Measurements from ENCODE around the gene PARL.

PARL gene

GRCh38 chr3:183868796-183869195 lies 15.9 kb downstream of the PARL start:
- Histone ChIP-seq H3K27ac (ENCODE audit: low read length, poor library complexity, severe bottlenecking) (no peak overlapping the region), H3K9me3 (ENCODE audit: control insufficient read depth, low read length) (no peaks in the 10 kb centered on the region), H3K4me3 (ENCODE audit: insufficient read depth in 1 of 2, low read depth in 1 of 2, low read length in 2 of 2) (no peak overlapping the region), H2AK5ac (ENCODE audit: low read length, severe bottlenecking) (no peak overlapping the region), H2BK120ac (ENCODE audit: low read depth, low read length) (no peak overlapping the region), H4K91ac (ENCODE audit: low read length) (no peak overlapping the region), H2BK5ac (ENCODE audit: low read depth, low read length, poor library complexity, severe bottlenecking) (no peak overlapping the region), H3K9ac (ENCODE audit: low read length) (no peak overlapping the region), H3K18ac (ENCODE audit: low read depth in 1 of 2, low read length in 2 of 2) (no peak overlapping the region), H2BK12ac (ENCODE audit: low read length in 2 of 2) (no peak overlapping the region), H4K8ac (ENCODE audit: low read length) (no peak overlapping the region), H3K79me1 (replicated peaks; ENCODE audit: low read length, poor library complexity, severe bottlenecking) (peaks cover 28% of the 10 kb centered on the region), H3K4ac (ENCODE audit: low read depth in 1 of 2, low read length in 2 of 2) (no peak overlapping the region), H3K36me3 (ENCODE audit: control insufficient read depth in 1 of 2, insufficient read depth in 2 of 2, low read depth in 1 of 2, low read length in 2 of 2) (peaks cover 14 to 42% of the 10 kb centered on the region in 2 experiments), H3K14ac (ENCODE audit: low read length in 2 of 2) (no peak overlapping the region), H2AFZ (ENCODE audit: low read depth, low read length) (no peak overlapping the region), H3K4me1 (ENCODE audit: control insufficient read depth, insufficient read depth, low read depth, low read length) (no peaks in the 10 kb centered on the region), H3K4me2 (ENCODE audit: low read length, poor library complexity, severe bottlenecking) (no peak overlapping the region), H3K27me3 (ENCODE audit: control insufficient read depth in 1 of 2, insufficient read depth in 1 of 2, low read length in 2 of 2) (no peaks in the 10 kb centered on the region), H3K23ac (ENCODE audit: low read length in 2 of 2) (no peak overlapping the region), H2BK15ac (ENCODE audit: low read depth, poor library complexity, severe bottlenecking) (no peak overlapping the region)
- DNase-seq = no peak
- WGBS = 96% methylated on average over 1 of the region's 1 CpG

GRCh38 chr3:183862610-183863009 lies 22.1 kb downstream of the PARL start:
- H3K4me1 ChIP-seq (ENCODE audit: control insufficient read depth, insufficient read depth, low read depth, low read length) = no peaks in the 10 kb centered on the region
- no peak for DNase-seq
- H2BK5ac ChIP-seq (ENCODE audit: low read depth, low read length, poor library complexity, severe bottlenecking) = no peak overlapping the region
- WGBS = 99% methylated on average over 4 of the region's 4 CpGs
- H3K14ac ChIP-seq (ENCODE audit: low read length in 2 of 2) = no peak overlapping the region
- no peak overlapping the region for H2AK5ac ChIP-seq (ENCODE audit: low read length, severe bottlenecking)
- H2AFZ ChIP-seq (ENCODE audit: low read depth, low read length) = no peak overlapping the region
- H3K9ac ChIP-seq (ENCODE audit: low read length) = no peak overlapping the region
- H4K91ac ChIP-seq (ENCODE audit: low read length) = no peak overlapping the region
- no peak overlapping the region for H2BK15ac ChIP-seq (ENCODE audit: low read depth, poor library complexity, severe bottlenecking)
- no peak overlapping the region for H4K8ac ChIP-seq (ENCODE audit: low read length)
- peaks cover 27% of the 10 kb centered on the region for H3K79me1 ChIP-seq (replicated peaks; ENCODE audit: low read length, poor library complexity, severe bottlenecking)
- H3K4me3 ChIP-seq (ENCODE audit: insufficient read depth in 1 of 2, low read depth in 1 of 2, low read length in 2 of 2) = no peak overlapping the region
- no peak overlapping the region for H3K23ac ChIP-seq (ENCODE audit: low read length in 2 of 2)
- H3K27me3 ChIP-seq (ENCODE audit: control insufficient read depth in 1 of 2, insufficient read depth in 1 of 2, low read length in 2 of 2) = no peaks in the 10 kb centered on the region
- H3K4me2 ChIP-seq (ENCODE audit: low read length, poor library complexity, severe bottlenecking) = no peak overlapping the region
- H3K27ac ChIP-seq (ENCODE audit: low read length, poor library complexity, severe bottlenecking) = peak overlapping the region; percentile 40
- H3K4ac ChIP-seq (ENCODE audit: low read depth in 1 of 2, low read length in 2 of 2) = no peak overlapping the region
- H3K18ac ChIP-seq (ENCODE audit: low read depth in 1 of 2, low read length in 2 of 2) = no peak overlapping the region
- no peaks in the 10 kb centered on the region for H3K9me3 ChIP-seq (ENCODE audit: control insufficient read depth, low read length)
- no peak overlapping the region for H2BK120ac ChIP-seq (ENCODE audit: low read depth, low read length)
- H2BK12ac ChIP-seq (ENCODE audit: low read length in 2 of 2) = no peak overlapping the region
- peaks cover 22 to 89% of the 10 kb centered on the region in 2 experiments for H3K36me3 ChIP-seq (ENCODE audit: control insufficient read depth in 1 of 2, insufficient read depth in 2 of 2, low read depth in 1 of 2, low read length in 2 of 2)

GRCh38 chr3:183857863-183858262 lies 26.8 kb downstream of the PARL start:
- no peak overlapping the region for H2AK5ac ChIP-seq (ENCODE audit: low read length, severe bottlenecking)
- H3K27me3 ChIP-seq (ENCODE audit: control insufficient read depth in 1 of 2, insufficient read depth in 1 of 2, low read length in 2 of 2) = no peaks in the 10 kb centered on the region
- no peak overlapping the region for H3K4me2 ChIP-seq (ENCODE audit: low read length, poor library complexity, severe bottlenecking)
- no peak overlapping the region for H2BK5ac ChIP-seq (ENCODE audit: low read depth, low read length, poor library complexity, severe bottlenecking)
- H3K4ac ChIP-seq (ENCODE audit: low read depth in 1 of 2, low read length in 2 of 2) = no peak overlapping the region
- no peak overlapping the region for H2BK15ac ChIP-seq (ENCODE audit: low read depth, poor library complexity, severe bottlenecking)
- H3K79me1 ChIP-seq (replicated peaks; ENCODE audit: low read length, poor library complexity, severe bottlenecking) = peaks cover 27% of the 10 kb centered on the region
- H3K9ac ChIP-seq (ENCODE audit: low read length) = no peak overlapping the region
- H4K91ac ChIP-seq (ENCODE audit: low read length) = no peak overlapping the region
- no peak overlapping the region for H3K23ac ChIP-seq (ENCODE audit: low read length in 2 of 2)
- H3K14ac ChIP-seq (ENCODE audit: low read length in 2 of 2) = no peak overlapping the region
- no peak overlapping the region for H2BK120ac ChIP-seq (ENCODE audit: low read depth, low read length)
- no peak overlapping the region for H2BK12ac ChIP-seq (ENCODE audit: low read length in 2 of 2)
- no peak overlapping the region for H2AFZ ChIP-seq (ENCODE audit: low read depth, low read length)
- no peaks in the 10 kb centered on the region for H3K9me3 ChIP-seq (ENCODE audit: control insufficient read depth, low read length)
- H3K4me1 ChIP-seq (ENCODE audit: control insufficient read depth, insufficient read depth, low read depth, low read length) = no peaks in the 10 kb centered on the region
- no peak overlapping the region for H3K18ac ChIP-seq (ENCODE audit: low read depth in 1 of 2, low read length in 2 of 2)
- peaks cover 23 to 83% of the 10 kb centered on the region in 2 experiments for H3K36me3 ChIP-seq (ENCODE audit: control insufficient read depth in 1 of 2, insufficient read depth in 2 of 2, low read depth in 1 of 2, low read length in 2 of 2)
- DNase-seq = no peak
- WGBS = 96% methylated on average over 3 of the region's 3 CpGs
- H4K8ac ChIP-seq (ENCODE audit: low read length) = no peak overlapping the region
- H3K27ac ChIP-seq (ENCODE audit: low read length, poor library complexity, severe bottlenecking) = no peak overlapping the region
- H3K4me3 ChIP-seq (ENCODE audit: insufficient read depth in 1 of 2, low read depth in 1 of 2, low read length in 2 of 2) = no peak overlapping the region

GRCh38 chr3:183854318-183855035 lies 30.2 kb downstream of the PARL start:
- Histone ChIP-seq H2AK5ac (ENCODE audit: low read length, severe bottlenecking) (no peak overlapping the region), H3K23ac (ENCODE audit: low read length in 2 of 2) (no peak overlapping the region), H2AFZ (ENCODE audit: low read depth, low read length) (no peak overlapping the region), H3K27me3 (ENCODE audit: control insufficient read depth in 1 of 2, insufficient read depth in 1 of 2, low read length in 2 of 2) (no peaks in the 10 kb centered on the region), H2BK5ac (ENCODE audit: low read depth, low read length, poor library complexity, severe bottlenecking) (no peak overlapping the region), H3K4me1 (ENCODE audit: control insufficient read depth, insufficient read depth, low read depth, low read length) (no peaks in the 10 kb centered on the region), H3K18ac (ENCODE audit: low read depth in 1 of 2, low read length in 2 of 2) (no peak overlapping the region), H3K27ac (ENCODE audit: low read length, poor library complexity, severe bottlenecking) (no peak overlapping the region), H3K14ac (ENCODE audit: low read length in 2 of 2) (no peak overlapping the region), H3K9me3 (ENCODE audit: control insufficient read depth, low read length) (no peaks in the 10 kb centered on the region), H3K9ac (ENCODE audit: low read length) (no peak overlapping the region), H2BK15ac (ENCODE audit: low read depth, poor library complexity, severe bottlenecking) (no peak overlapping the region), H4K91ac (ENCODE audit: low read length) (no peak overlapping the region), H3K4me3 (ENCODE audit: insufficient read depth in 1 of 2, low read depth in 1 of 2, low read length in 2 of 2) (no peak overlapping the region), H3K36me3 (ENCODE audit: control insufficient read depth in 1 of 2, insufficient read depth in 2 of 2, low read depth in 1 of 2, low read length in 2 of 2) (peaks cover 24 to 76% of the 10 kb centered on the region in 2 experiments), H3K4ac (ENCODE audit: low read depth in 1 of 2, low read length in 2 of 2) (no peak overlapping the region), H2BK12ac (ENCODE audit: low read length in 2 of 2) (no peak overlapping the region), H3K4me2 (ENCODE audit: low read length, poor library complexity, severe bottlenecking) (no peak overlapping the region), H3K79me1 (replicated peaks; ENCODE audit: low read length, poor library complexity, severe bottlenecking) (peaks cover 27% of the 10 kb centered on the region), H2BK120ac (ENCODE audit: low read depth, low read length) (no peak overlapping the region), H4K8ac (ENCODE audit: low read length) (no peak overlapping the region)
- WGBS = 90% methylated on average over 2 of the region's 4 CpGs
- DNase-seq = no peak
